SU-DHL-6 (cell line): Measurements from ENCODE around the gene TRAF3IP1.
"Not testable (repeated sequence)": the region's sequence is repeated elsewhere in the genome, so short reads cannot be mapped to it uniquely, and the experiment has no call there.

ENCODE experiments used
- H2AFZ ChIP-seq: fragments of 200-600 bp; sonication (generic); 2 replicates; pipeline ENCODE4 v1.6.1; 2014; ENCODE audit warnings: low read depth, mild to moderate bottlenecking, moderate library complexity, mixed read lengths, antibody characterized with exemption, low read length; ENCODE audit not compliant: severe bottlenecking
- H3F3A ChIP-seq: fragments of 200-600 bp; shearing (Covaris generic); 2 replicates; pipeline ENCODE4 v1.6.0; 2016; ENCODE audit warnings: antibody characterized with exemption, mild to moderate bottlenecking; ENCODE audit not compliant: insufficient read depth
- H3K27ac ChIP-seq: fragments of 200-600 bp; sonication (generic); 2 replicates; pipeline ENCODE4 v1.5.1; 2016; ENCODE audit warnings: low read depth, mild to moderate bottlenecking, low read length, moderate library complexity, mixed read lengths
- H3K27me3 ChIP-seq: fragments of 200-600 bp; sonication (generic), shearing (Covaris generic); 2 replicates; pipeline ENCODE4 v1.6.0; 2014; ENCODE audit warnings: mild to moderate bottlenecking, low read length
- H3K36me3 ChIP-seq: fragments of 200-600 bp; sonication (generic); 2 replicates; pipeline ENCODE4 v1.6.1; 2014; ENCODE audit warnings: mild to moderate bottlenecking, low read length, mixed read lengths
- H3K4me2 ChIP-seq: fragments of 300-600, 200-600 bp; shearing (Covaris generic), sonication (generic); 2 replicates; pipeline ENCODE4 v1.6.0; 2014; ENCODE audit warnings: low read length, low read depth, mild to moderate bottlenecking; ENCODE audit not compliant: poor library complexity, severe bottlenecking
- H3K4me3 ChIP-seq: fragments of 200-600 bp; sonication (generic); 2 replicates; pipeline ENCODE4 v1.5.1; 2014; ENCODE audit warnings: antibody characterized with exemption, low read length, mild to moderate bottlenecking, mixed read lengths; ENCODE audit not compliant: insufficient read depth, poor library complexity, severe bottlenecking
- H3K79me2 ChIP-seq: fragments of 200-600 bp; sonication (generic); 2 replicates; pipeline ENCODE4 v1.6.1; 2014; ENCODE audit warnings: mild to moderate bottlenecking, low read length, moderate library complexity; ENCODE audit not compliant: insufficient read depth
- H3K9ac ChIP-seq: fragments of 200-600 bp; sonication (generic); 2 replicates; pipeline ENCODE4 v1.7.0; 2014; ENCODE audit warnings: mild to moderate bottlenecking, low read length
- H3K9me2 ChIP-seq: fragments of 200-600 bp; sonication (generic); replicated peaks from 2 replicates; pipeline ENCODE4 v1.6.1; 2014; ENCODE audit warnings: low read length; ENCODE audit not compliant: insufficient read depth
- H3K9me3 ChIP-seq: fragments of 200-600 bp; sonication (generic); 2 replicates; pipeline ENCODE4 v1.6.1; 2014; ENCODE audit warnings: low read length, mixed read lengths; ENCODE audit not compliant: insufficient read depth
- H4K20me1 ChIP-seq: fragments of 200-600 bp; sonication (generic); 2 replicates; pipeline ENCODE4 v1.6.1; 2014; ENCODE audit warnings: low read depth, mild to moderate bottlenecking, antibody characterized with exemption, low read length, moderate library complexity, mixed read lengths
- EZH2phosphoT487 ChIP-seq: fragments of 200-600 bp; sonication (generic), shearing (Covaris generic); conservative IDR thresholded peaks from 2 replicates; pipeline ENCODE4 v1.6.1; 2018; ENCODE audit warnings: mild to moderate bottlenecking, antibody characterized with exemption, low read length, moderate library complexity, mixed read lengths
- TF ChIP-seq, protein P1 (sequence below): fragments of 200-600 bp; sonication (generic); IDR thresholded peaks from one replicate; pipeline ENCODE4 v1.5.1; 2017; ENCODE audit warnings: antibody characterized with exemption, mild to moderate bottlenecking, low read length, moderate library complexity; ENCODE audit not compliant: insufficient read depth, poor library complexity, severe bottlenecking

TRAF3IP1 gene

GRCh38 chr2:238322001-238322411 is 1.7 kb downstream of the TRAF3IP1 start:
- Histone ChIP-seq H3K9me3 (no peaks in the 10 kb centered on the region), H4K20me1 (no peaks in the 10 kb centered on the region), H3K4me2 (no peak overlapping the region), H3K79me2 (no peaks in the 10 kb centered on the region), H2AFZ (no peak overlapping the region), H3F3A (no peaks in the 10 kb centered on the region), H3K9ac (no peak overlapping the region), H3K27ac (no peak overlapping the region), H3K4me3 (no peak overlapping the region), H3K9me2 (no peaks in the 10 kb centered on the region), H3K36me3 (no peaks in the 10 kb centered on the region), H3K27me3 (no peaks in the 10 kb centered on the region)
- TF ChIP-seq, protein P1, sequence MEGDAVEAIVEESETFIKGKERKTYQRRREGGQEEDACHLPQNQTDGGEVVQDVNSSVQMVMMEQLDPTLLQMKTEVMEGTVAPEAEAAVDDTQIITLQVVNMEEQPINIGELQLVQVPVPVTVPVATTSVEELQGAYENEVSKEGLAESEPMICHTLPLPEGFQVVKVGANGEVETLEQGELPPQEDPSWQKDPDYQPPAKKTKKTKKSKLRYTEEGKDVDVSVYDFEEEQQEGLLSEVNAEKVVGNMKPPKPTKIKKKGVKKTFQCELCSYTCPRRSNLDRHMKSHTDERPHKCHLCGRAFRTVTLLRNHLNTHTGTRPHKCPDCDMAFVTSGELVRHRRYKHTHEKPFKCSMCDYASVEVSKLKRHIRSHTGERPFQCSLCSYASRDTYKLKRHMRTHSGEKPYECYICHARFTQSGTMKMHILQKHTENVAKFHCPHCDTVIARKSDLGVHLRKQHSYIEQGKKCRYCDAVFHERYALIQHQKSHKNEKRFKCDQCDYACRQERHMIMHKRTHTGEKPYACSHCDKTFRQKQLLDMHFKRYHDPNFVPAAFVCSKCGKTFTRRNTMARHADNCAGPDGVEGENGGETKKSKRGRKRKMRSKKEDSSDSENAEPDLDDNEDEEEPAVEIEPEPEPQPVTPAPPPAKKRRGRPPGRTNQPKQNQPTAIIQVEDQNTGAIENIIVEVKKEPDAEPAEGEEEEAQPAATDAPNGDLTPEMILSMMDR: no peak
- TF ChIP-seq EZH2phosphoT487: no peak

DNA sequence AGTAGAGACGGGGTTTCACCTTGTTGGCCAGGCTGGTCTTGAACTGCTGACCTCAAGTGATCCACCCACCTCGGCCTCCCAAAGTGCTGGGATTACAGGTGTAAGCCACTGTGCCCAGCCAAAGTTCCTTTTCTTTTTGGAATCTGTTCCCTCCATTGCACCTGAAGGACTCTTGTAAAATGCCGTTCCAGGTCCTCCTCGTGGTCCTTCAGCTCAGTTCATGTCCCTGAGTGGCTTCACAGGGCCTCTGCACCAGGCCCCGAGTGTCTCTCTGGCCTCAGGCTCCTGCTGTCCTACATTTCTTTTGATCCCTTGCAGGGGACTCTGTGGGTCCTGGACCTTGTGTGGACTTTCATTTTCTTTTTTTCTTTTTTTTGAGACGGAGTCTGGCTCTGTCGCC is 3.9 kb downstream of the TRAF3IP1 start:
- not testable (repeated sequence) for H4K20me1 ChIP-seq, H3K9ac ChIP-seq, H3K4me2 ChIP-seq, H2AFZ ChIP-seq, H3K9me2 ChIP-seq, H3K9me3 ChIP-seq, H3K4me3 ChIP-seq, H3K27ac ChIP-seq, H3K27me3 ChIP-seq, H3F3A ChIP-seq, H3K79me2 ChIP-seq, H3K36me3 ChIP-seq

GRCh38 chr2:238325694-238326093 is 5.4 kb downstream of the TRAF3IP1 start:
- H3K9me3 ChIP-seq: no peaks in the 10 kb centered on the region
- H3K27me3 ChIP-seq: no peaks in the 10 kb centered on the region
- no peaks in the 10 kb centered on the region for H4K20me1 ChIP-seq
- no peak overlapping the region for H3K4me3 ChIP-seq
- H3K4me2 ChIP-seq: no peak overlapping the region
- H3K9ac ChIP-seq: no peak overlapping the region
- TF ChIP-seq, protein P1: no peak
- no peak for TF ChIP-seq EZH2phosphoT487
- no peaks in the 10 kb centered on the region for H3K79me2 ChIP-seq
- H3K36me3 ChIP-seq: no peaks in the 10 kb centered on the region
- no peaks in the 10 kb centered on the region for H3K9me2 ChIP-seq
- no peak overlapping the region for H3K27ac ChIP-seq
- no peak overlapping the region for H2AFZ ChIP-seq
- H3F3A ChIP-seq: no peaks in the 10 kb centered on the region

- Histone ChIP-seq H3K79me2 (no peaks in the 10 kb centered on the region), H3K4me3 (no peak overlapping the region), H3K36me3 (no peaks in the 10 kb centered on the region), H3K27me3 (no peaks in the 10 kb centered on the region), H3F3A (no peaks in the 10 kb centered on the region), H2AFZ (no peak overlapping the region), H3K9me2 (no peaks in the 10 kb centered on the region), H3K27ac (no peak overlapping the region), H3K4me2 (no peak overlapping the region), H4K20me1 (no peaks in the 10 kb centered on the region), H3K9me3 (no peaks in the 10 kb centered on the region), H3K9ac (no peak overlapping the region)
- no peak for TF ChIP-seq EZH2phosphoT487
- TF ChIP-seq, protein P1: no peak
These were observed 6.6 kb downstream of the TRAF3IP1 start for GRCh38 chr2:238326801-238327365.
